ENCODE results near the gene HOXC11.
A peak's percentile ranks its signal among the peaks of the same experiment; 100 is the strongest.

Gene HOXC11

DNA sequence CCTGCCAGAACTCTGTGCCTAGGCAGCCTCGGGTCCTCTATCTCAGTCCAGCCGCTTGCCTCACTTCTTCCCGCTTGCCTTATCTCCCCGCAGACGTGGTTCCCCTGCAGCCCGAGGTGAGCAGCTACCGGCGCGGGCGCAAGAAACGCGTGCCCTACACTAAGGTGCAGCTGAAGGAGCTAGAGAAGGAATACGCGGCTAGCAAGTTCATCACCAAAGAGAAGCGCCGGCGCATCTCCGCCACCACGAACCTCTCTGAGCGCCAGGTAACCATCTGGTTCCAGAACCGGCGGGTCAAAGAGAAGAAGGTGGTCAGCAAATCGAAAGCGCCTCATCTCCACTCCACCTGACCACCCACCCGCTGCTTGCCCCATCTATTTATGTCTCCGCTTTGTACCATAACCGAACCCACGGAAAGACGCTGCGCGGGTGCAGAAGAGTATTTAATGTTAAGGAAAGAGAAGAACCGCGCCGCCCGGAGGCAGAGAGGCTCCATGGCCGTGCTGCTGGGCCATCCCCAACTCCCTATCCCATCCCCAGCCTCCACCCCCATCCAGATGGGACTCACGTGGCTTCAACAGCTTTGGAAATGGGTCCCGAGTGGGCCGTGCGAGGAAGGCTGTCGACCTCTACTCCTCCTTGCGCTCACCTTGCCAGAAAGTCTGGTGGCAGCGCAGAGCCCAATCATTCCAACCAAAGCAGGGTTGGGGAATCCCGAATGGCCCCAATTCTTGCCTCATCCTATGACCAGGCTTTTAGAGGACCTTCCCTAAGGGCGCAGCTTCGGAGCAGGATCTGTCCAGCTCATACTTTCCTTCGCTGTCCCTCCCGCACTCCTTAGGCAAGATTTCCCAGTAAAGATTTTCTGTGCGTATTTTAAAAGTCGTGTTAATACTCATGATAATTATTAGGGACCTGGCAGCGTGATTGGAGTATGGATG, 27.7 kb upstream of the HOXC11 start:
- TF ChIP-seq, protein P1, sequence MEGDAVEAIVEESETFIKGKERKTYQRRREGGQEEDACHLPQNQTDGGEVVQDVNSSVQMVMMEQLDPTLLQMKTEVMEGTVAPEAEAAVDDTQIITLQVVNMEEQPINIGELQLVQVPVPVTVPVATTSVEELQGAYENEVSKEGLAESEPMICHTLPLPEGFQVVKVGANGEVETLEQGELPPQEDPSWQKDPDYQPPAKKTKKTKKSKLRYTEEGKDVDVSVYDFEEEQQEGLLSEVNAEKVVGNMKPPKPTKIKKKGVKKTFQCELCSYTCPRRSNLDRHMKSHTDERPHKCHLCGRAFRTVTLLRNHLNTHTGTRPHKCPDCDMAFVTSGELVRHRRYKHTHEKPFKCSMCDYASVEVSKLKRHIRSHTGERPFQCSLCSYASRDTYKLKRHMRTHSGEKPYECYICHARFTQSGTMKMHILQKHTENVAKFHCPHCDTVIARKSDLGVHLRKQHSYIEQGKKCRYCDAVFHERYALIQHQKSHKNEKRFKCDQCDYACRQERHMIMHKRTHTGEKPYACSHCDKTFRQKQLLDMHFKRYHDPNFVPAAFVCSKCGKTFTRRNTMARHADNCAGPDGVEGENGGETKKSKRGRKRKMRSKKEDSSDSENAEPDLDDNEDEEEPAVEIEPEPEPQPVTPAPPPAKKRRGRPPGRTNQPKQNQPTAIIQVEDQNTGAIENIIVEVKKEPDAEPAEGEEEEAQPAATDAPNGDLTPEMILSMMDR (IDR thresholded peaks at IDR 0.05; ENCODE audit: insufficient read depth, low read length), result no peak
- TF ChIP-seq, protein P2, sequence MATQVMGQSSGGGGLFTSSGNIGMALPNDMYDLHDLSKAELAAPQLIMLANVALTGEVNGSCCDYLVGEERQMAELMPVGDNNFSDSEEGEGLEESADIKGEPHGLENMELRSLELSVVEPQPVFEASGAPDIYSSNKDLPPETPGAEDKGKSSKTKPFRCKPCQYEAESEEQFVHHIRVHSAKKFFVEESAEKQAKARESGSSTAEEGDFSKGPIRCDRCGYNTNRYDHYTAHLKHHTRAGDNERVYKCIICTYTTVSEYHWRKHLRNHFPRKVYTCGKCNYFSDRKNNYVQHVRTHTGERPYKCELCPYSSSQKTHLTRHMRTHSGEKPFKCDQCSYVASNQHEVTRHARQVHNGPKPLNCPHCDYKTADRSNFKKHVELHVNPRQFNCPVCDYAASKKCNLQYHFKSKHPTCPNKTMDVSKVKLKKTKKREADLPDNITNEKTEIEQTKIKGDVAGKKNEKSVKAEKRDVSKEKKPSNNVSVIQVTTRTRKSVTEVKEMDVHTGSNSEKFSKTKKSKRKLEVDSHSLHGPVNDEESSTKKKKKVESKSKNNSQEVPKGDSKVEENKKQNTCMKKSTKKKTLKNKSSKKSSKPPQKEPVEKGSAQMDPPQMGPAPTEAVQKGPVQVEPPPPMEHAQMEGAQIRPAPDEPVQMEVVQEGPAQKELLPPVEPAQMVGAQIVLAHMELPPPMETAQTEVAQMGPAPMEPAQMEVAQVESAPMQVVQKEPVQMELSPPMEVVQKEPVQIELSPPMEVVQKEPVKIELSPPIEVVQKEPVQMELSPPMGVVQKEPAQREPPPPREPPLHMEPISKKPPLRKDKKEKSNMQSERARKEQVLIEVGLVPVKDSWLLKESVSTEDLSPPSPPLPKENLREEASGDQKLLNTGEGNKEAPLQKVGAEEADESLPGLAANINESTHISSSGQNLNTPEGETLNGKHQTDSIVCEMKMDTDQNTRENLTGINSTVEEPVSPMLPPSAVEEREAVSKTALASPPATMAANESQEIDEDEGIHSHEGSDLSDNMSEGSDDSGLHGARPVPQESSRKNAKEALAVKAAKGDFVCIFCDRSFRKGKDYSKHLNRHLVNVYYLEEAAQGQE (IDR thresholded peaks at IDR 0.05; ENCODE audit: insufficient replicate concordance, low read depth), result no peak
- TF ChIP-seq SPI1 (IDR thresholded peaks at IDR 0.05; ENCODE audit: borderline replicate concordance, low read depth), result no peak
- no peak overlapping the region for H3K27ac ChIP-seq (replicated peaks)
- no peak for DNase-seq (ENCODE audit: low read depth in 1 of 2, low spot score in 1 of 2)
- H3K4me3 ChIP-seq (replicated peaks; ENCODE audit: insufficient read depth, low read length), result no peak overlapping the region
- H3K27me3 ChIP-seq (ENCODE audit: insufficient read depth, poor library complexity, severe bottlenecking), result peaks cover 86% of the 10 kb centered on the region

DNA sequence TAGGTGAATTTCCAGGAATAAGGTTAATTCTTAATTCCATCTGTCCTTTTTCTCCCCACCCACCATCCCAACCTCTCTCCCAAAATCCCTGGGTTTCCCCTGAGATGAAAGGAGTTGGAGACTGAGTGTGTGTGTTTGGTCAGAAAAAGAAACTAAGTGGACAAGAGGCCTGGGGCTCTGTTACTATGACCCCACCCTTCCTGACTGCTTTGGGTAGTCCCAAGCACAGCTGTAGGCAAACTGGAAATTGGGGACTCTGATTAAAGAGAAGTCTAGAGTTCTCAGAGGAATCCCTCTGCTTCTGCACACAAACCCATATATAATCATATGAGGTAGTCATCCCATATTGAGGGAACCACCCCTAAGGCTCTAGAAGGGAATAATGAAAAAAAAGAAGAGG, 25.2 kb upstream of the HOXC11 start:
- no peak for DNase-seq (ENCODE audit: low read depth in 1 of 2, low spot score in 1 of 2)
- H3K27ac ChIP-seq (replicated peaks), result no peak overlapping the region
- H3K27me3 ChIP-seq (ENCODE audit: insufficient read depth, poor library complexity, severe bottlenecking), result peaks cover 95% of the 10 kb centered on the region
- no peak for TF ChIP-seq POLR2AphosphoS5 (IDR thresholded peaks at IDR 0.05; ENCODE audit: low read depth)
- TF ChIP-seq, protein P2 (IDR thresholded peaks at IDR 0.05; ENCODE audit: insufficient replicate concordance, low read depth), result no peak
- TF ChIP-seq SPI1 (IDR thresholded peaks at IDR 0.05; ENCODE audit: borderline replicate concordance, low read depth), result no peak
- TF ChIP-seq GABPA (IDR thresholded peaks at IDR 0.05; ENCODE audit: low read depth), result no peak
- TF ChIP-seq, protein P1 (IDR thresholded peaks at IDR 0.05; ENCODE audit: insufficient read depth, low read length), result no peak
- no peak overlapping the region for H3K4me3 ChIP-seq (replicated peaks; ENCODE audit: insufficient read depth, low read length)

- Histone ChIP-seq H3K27ac (replicated peaks) (no peak overlapping the region), H3K27me3 (ENCODE audit: insufficient read depth, poor library complexity, severe bottlenecking) (peaks cover 96% of the 10 kb centered on the region), H3K4me3 (replicated peaks; ENCODE audit: insufficient read depth, low read length) (no peak overlapping the region)
- TF ChIP-seq, protein P1 (IDR thresholded peaks at IDR 0.05; ENCODE audit: insufficient read depth, low read length), result no peak
- TF ChIP-seq SPI1 (IDR thresholded peaks at IDR 0.05; ENCODE audit: borderline replicate concordance, low read depth) (peak; percentile 29; the same call in 1 of the 2 replicates), POLR2AphosphoS5 (IDR thresholded peaks at IDR 0.05; ENCODE audit: low read depth) (no peak)
- DNase-seq (ENCODE audit: low read depth in 1 of 2, low spot score in 1 of 2), result peak in 1 of 2 experiments; percentile 12
These were observed 24.0 kb upstream of the HOXC11 start for GRCh38 chr12:53948650-53949593.
